ENCODE data around the gene PCARE. TPM values are rescaled to one million over a fixed set of nuclear protein-coding genes. Genes with fewer than 3 reads are reported as not detected.

Gene PCARE
- total RNA-seq, 4 donors from 2014 or later, result 0.16 to 0.66 TPM; not detected in 2

DNA sequence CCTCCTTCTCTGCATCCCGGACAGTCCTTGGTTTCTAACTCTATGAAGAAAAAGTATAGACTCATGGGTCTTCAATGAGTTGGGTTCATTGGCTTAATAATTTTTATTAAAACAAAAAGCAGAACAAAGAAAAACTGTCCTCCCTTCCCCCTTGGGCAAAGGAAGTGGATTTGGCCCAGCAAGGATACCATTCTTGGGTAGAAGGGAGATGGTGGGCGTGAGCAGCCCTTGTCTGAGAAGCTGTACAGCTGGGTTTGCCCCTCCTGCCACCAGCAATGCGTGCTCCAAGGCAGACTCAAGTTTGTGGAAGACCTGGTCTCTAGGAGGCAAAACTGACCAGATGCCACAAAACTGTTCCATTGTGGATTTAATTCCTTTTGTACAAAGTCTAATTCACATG lies 12.7 kb downstream of the PCARE start:
- TF ChIP-seq CTCF (IDR thresholded peaks at IDR 0.05; ENCODE audit: low read depth), result no peak

DNA sequence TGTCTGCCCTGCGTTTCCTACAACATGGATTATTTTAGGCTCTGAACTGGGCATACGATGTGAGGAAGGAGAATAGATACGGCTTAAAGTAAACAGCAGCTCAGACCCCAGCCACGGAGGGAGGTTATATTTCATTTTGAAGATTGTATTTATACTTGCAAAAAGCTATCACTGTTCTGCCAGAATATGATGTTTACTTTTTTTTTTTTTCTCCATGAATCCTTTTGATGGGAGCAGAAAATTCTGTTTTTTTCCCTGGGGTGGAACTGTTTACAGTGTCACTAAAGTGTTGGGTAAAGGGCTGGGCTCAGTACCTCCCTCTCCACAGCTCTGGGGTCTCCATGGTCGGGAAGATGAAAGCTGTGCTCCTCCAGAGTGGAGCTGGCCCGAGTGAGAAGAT lies 13.1 kb downstream of the PCARE start:
- no peak for TF ChIP-seq CTCF (IDR thresholded peaks at IDR 0.05; ENCODE audit: low read depth)

DNA sequence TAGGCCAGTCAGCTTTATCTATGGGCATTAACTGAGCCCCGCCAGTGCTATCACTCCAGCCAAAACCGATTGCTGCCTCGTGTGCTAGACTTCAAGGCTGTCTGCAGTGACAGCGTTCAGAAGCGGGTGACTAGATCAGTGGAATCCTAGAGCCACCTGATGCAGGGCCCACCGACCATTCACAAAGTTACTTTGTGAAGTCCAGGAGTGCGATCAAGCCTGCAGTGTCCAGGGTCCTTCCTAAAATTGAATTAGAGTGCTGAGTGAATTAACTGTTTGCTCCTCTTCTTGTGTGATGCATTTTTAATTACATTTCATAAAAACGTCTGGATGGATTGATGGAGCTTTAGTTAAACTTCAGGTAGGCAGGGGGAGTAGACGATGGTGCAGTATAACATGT lies 13.9 kb downstream of the PCARE start:
- TF ChIP-seq CTCF (IDR thresholded peaks at IDR 0.05; ENCODE audit: low read depth), result no peak

- no peak for TF ChIP-seq CTCF (IDR thresholded peaks at IDR 0.05; ENCODE audit: low read depth)
Measured at GRCh38 chr2:29059624-29060023, 14.7 kb downstream of the PCARE start.

DNA sequence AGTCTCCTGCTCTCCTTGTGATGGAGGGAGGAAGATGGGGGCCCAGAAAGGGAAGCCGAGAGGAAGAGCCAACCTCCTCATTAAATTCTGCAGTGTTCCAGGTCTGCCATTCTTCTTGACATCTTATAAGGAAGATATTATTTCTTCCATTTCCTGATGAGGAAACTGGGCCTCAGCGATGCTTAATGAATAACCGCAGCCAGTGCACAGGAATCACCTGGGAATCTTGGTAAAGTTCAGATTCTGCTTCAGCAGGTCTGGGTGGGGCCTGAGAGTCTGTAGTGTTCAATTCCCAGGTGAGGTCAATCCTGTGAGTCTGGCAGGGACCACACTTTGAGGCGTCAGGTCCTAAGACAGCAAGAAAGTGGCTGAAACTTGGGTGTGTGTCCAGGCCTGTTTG lies 17.3 kb downstream of the PCARE start:
- TF ChIP-seq CTCF (IDR thresholded peaks at IDR 0.05; ENCODE audit: low read depth), result no peak

DNA sequence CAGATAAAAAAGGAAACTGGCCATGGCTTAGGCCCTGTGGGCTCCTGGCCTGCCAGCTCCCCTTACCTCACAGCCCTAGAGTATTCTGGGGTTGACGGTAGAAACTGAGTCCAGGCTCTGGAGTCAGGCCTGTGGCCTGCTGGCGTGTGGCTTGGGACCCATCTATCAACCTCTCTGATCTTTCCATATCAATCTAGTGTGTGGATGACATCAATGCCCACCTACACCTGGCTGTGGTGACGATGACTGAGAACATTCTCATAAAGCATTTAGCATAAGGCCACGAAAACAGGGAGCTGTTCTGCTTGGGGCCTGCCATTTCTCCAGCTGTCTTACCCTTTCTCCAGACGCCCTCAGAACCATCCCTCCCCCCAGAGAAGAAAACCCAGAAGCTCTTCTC lies 17.9 kb downstream of the PCARE start:
- TF ChIP-seq CTCF (IDR thresholded peaks at IDR 0.05; ENCODE audit: low read depth), result no peak

- TF ChIP-seq CTCF (IDR thresholded peaks at IDR 0.05; ENCODE audit: low read depth), result no peak
Measured at GRCh38 chr2:29055601-29056000, 18.7 kb downstream of the PCARE start.
